A549 (cell line): ENCODE data around the gene DTNA. TPM values are rescaled to one million over a fixed set of nuclear protein-coding genes. Genes with fewer than 3 reads are reported as not detected.

ENCODE experiments used
- ATAC-seq, 2 experiments: fragments of 200-7000 bp in 1 of 2; fragments of >200 bp in 1 of 2; cut with Nextera tagmentation in 1 of 2; cut with Tn5 transposase in 1 of 2; 3 replicates each; pipeline versions ENCODE4 v1.8.0 to v1.9.1; 2018 to 2020; ENCODE audit warnings: mild to moderate bottlenecking in 1 of 2, moderate library complexity in 1 of 2
- CTCF ChIA-PET: fragments of 300-600 bp; sonication (Branson Sonifier 250); formaldehyde crosslinking; extraction: SDS; loops from one replicate; lab custom pipeline; 2021; ENCODE audit warnings: antibody characterized with exemption, inconsistent platforms; lab: Yijun Ruan, JAX
- POLR2A ChIA-PET: fragments of 350-600 bp; formaldehyde crosslinking; extraction: SDS; loops from one replicate; lab custom pipeline; 2021; ENCODE audit warnings: antibody characterized with exemption, inconsistent platforms; lab: Yijun Ruan, JAX
- DNase-seq, 2 experiments: peaks; one replicate each; pipeline versions ENCODE4 v3.0.0 to v3.0.0-alpha.2; 2011 to 2016; ENCODE audit warnings: low read depth in 1 of 2, low spot score in 1 of 2
- FAIRE-seq: peaks from 2 replicates; lab custom pipeline; 2011; peaks lifted over from hg19 to GRCh38; lab: Jason Lieb, UNC
- H3K27ac ChIP-seq, 2 experiments: fragments of >200 bp; sonication (Bioruptor Twin); formaldehyde crosslinking; 3 replicates each; pipeline ENCODE4 v1.5.1; 2016 to 2017
- H3K4me1 ChIP-seq: fragments of >200 bp; sonication (Bioruptor Twin); formaldehyde crosslinking; 3 replicates; pipeline ENCODE4 v1.6.1; 2016
- H3K4me2 ChIP-seq: fragments of >200 bp; sonication (Bioruptor Twin); formaldehyde crosslinking; 3 replicates; pipeline ENCODE4 v1.6.1; 2016
- H3K4me3 ChIP-seq: fragments of >200 bp; sonication (Bioruptor Twin); formaldehyde crosslinking; 3 replicates; pipeline ENCODE4 v1.5.1; 2016
- H3K9me3 ChIP-seq: fragments of >200 bp; sonication (Bioruptor Twin); formaldehyde crosslinking; 3 replicates; pipeline ENCODE4 v1.6.1; 2016
- CBX2 ChIP-seq: fragments of 200-600 bp; sonication (generic); IDR thresholded peaks from 2 replicates; pipeline ENCODE4 v1.6.1; 2016; ENCODE audit warnings: low read depth, mild to moderate bottlenecking, borderline replicate concordance
- ELK1 ChIP-seq: fragments of 150-350 bp; IDR thresholded peaks from 2 replicates; pipeline ENCODE4 v1.6.1; 2014; ENCODE audit warnings: low read depth, mild to moderate bottlenecking, low read length
- EP300 ChIP-seq, 2 experiments: fragments of >200 bp; sonication (Bioruptor Twin); formaldehyde crosslinking; IDR thresholded peaks; 2 replicates in 1 of 2; 3 replicates in 1 of 2; pipeline ENCODE4 v1.6.1; 2016 to 2017
- ESRRA ChIP-seq: fragments of 150-350 bp; IDR thresholded peaks from 2 replicates; pipeline ENCODE4 v1.6.1; 2014; ENCODE audit warnings: mild to moderate bottlenecking, low read length, borderline replicate concordance
- FOSL2 ChIP-seq, 2 experiments: fragments of 450-650 bp in 1 of 2; fragments of >200 bp in 1 of 2; sonication (Bioruptor Twin) in 1 of 2; formaldehyde crosslinking; IDR thresholded peaks; 2 replicates each; pipeline versions ENCODE4 v1.5.0 to v1.6.1; 2016 to 2020; ENCODE audit warnings: mild to moderate bottlenecking in 1 of 2, moderate library complexity in 1 of 2
- FOXS1 ChIP-seq: fragments of 250-450 bp; sonication (Bioruptor Pico); IDR thresholded peaks from 2 replicates; pipeline ENCODE4 v1.5.0; 2020; ENCODE audit warnings: mild to moderate bottlenecking, moderate library complexity
- GATA3 ChIP-seq: IDR thresholded peaks from 2 replicates; pipeline ENCODE4 v1.6.1; 2012; ENCODE audit warnings: borderline replicate concordance
- HDAC2 ChIP-seq: fragments of 200-600 bp; sonication (generic); IDR thresholded peaks from 2 replicates; pipeline ENCODE4 v1.6.1; 2016
- JUN ChIP-seq, 2 experiments: fragments of >200 bp; sonication (Bioruptor Twin); formaldehyde crosslinking; IDR thresholded peaks; 2 replicates in 1 of 2; 3 replicates in 1 of 2; pipeline ENCODE4 v1.6.1; 2016 to 2017
- JUNB ChIP-seq: fragments of >200 bp; sonication (Bioruptor Twin); formaldehyde crosslinking; IDR thresholded peaks from 2 replicates; pipeline ENCODE4 v1.6.1; 2016
- MAFK ChIP-seq: fragments of 450-650 bp; IDR thresholded peaks from 2 replicates; pipeline ENCODE4 v1.6.1; 2014; ENCODE audit not compliant: partially characterized antibody
- MAZ ChIP-seq: fragments of 150-350 bp; IDR thresholded peaks from 2 replicates; pipeline ENCODE4 v1.6.1; 2014; ENCODE audit warnings: antibody characterized with exemption, low read depth, low read length, borderline replicate concordance
- MYC ChIP-seq: IDR thresholded peaks from 2 replicates; pipeline ENCODE4 v1.6.1; 2012; ENCODE audit warnings: mild to moderate bottlenecking, inconsistent platforms, low read length, improper control_type of control experiment, borderline replicate concordance
- NR3C1 ChIP-seq: fragments of >200 bp; sonication (Bioruptor Twin); formaldehyde crosslinking; IDR thresholded peaks from 3 replicates; pipeline ENCODE4 v1.6.1; 2017
- PBX3 ChIP-seq: IDR thresholded peaks from 2 replicates; pipeline ENCODE4 v1.6.1; 2012
- PHF8 ChIP-seq: fragments of 200-600 bp; sonication (generic); IDR thresholded peaks from 2 replicates; pipeline ENCODE4 v1.6.1; 2016; ENCODE audit warnings: low read depth, mild to moderate bottlenecking, antibody characterized with exemption, moderate library complexity, borderline replicate concordance
- POLR2A ChIP-seq: IDR thresholded peaks from 2 replicates; pipeline ENCODE4 v1.6.1; 2012; ENCODE audit warnings: mild to moderate bottlenecking, low read length
- RAD21 ChIP-seq, 2 experiments: fragments of >200 bp in 1 of 2; sonication (Bioruptor Twin) in 1 of 2; formaldehyde crosslinking in 1 of 2; IDR thresholded peaks in 1 of 2; conservative IDR thresholded peaks in 1 of 2; 2 replicates in 1 of 2; 3 replicates in 1 of 2; pipeline ENCODE4 v1.6.1; 2012 to 2018; ENCODE audit warnings: inconsistent platforms in 1 of 2
- REST ChIP-seq: fragments of 200-600 bp; sonication (generic); IDR thresholded peaks from 2 replicates; pipeline ENCODE4 v1.6.1; 2016; ENCODE audit warnings: antibody characterized with exemption, mild to moderate bottlenecking, moderate library complexity
- RFX5 ChIP-seq: fragments of 450-650 bp; IDR thresholded peaks from 2 replicates; pipeline ENCODE4 v1.7.1; 2014; ENCODE audit warnings: antibody characterized with exemption, mild to moderate bottlenecking, moderate library complexity
- SMC3 ChIP-seq: fragments of >200 bp; sonication (Bioruptor Twin); formaldehyde crosslinking; IDR thresholded peaks from 3 replicates; pipeline ENCODE4 v1.6.1; 2018; ENCODE audit warnings: inconsistent platforms
- TFCP2L1 ChIP-seq: fragments of 250-450 bp; sonication (Bioruptor Pico); IDR thresholded peaks from 2 replicates; pipeline ENCODE4 v1.5.0; 2021; ENCODE audit warnings: mild to moderate bottlenecking
- USF2 ChIP-seq: fragments of 450-650 bp; IDR thresholded peaks from 2 replicates; pipeline ENCODE4 v1.6.1; 2014; ENCODE audit warnings: antibody characterized with exemption
- ZC3H11A ChIP-seq: fragments of 450-650 bp; IDR thresholded peaks from 2 replicates; pipeline ENCODE4 v1.6.1; 2014; ENCODE audit warnings: antibody characterized with exemption, mild to moderate bottlenecking
- WGBS: methylation state at CpG from one replicate; pipeline ENCODE4 v1.1.6; 2017; ENCODE audit errors: missing lambda C conversion rate; 5-methylcytosine and 5-hydroxymethylcytosine counted together
- polyA plus RNA-seq, 4 experiments: library from polyadenylated mRNA; depleted of rRNA in 3 of 4; stranded (reverse); fragments of >200 nt; fragmentation: RNase III in 1 of 4; extraction: RNeasy Plus Mini Kit Qiagen cat#74134 plus additional on column Dnase treatment in 1 of 4; gene quantifications; 2 replicates in 3 of 4; 3 replicates in 1 of 4; pipeline ENCODE4 v1.2.3, GENCODE V29; 2011 to 2017
- TF ChIP-seq, protein P1 (sequence below): fragments of 250-450 bp; sonication (Bioruptor Pico); IDR thresholded peaks from 2 replicates; pipeline ENCODE4 v1.5.0; 2020; ENCODE audit warnings: low read depth, mild to moderate bottlenecking, moderate library complexity

The DTNA gene
- polyA plus RNA-seq, 2 of the 4 experiments (the other 2 are of a cell fraction), result 0.12 TPM; not detected in 1

DNA sequence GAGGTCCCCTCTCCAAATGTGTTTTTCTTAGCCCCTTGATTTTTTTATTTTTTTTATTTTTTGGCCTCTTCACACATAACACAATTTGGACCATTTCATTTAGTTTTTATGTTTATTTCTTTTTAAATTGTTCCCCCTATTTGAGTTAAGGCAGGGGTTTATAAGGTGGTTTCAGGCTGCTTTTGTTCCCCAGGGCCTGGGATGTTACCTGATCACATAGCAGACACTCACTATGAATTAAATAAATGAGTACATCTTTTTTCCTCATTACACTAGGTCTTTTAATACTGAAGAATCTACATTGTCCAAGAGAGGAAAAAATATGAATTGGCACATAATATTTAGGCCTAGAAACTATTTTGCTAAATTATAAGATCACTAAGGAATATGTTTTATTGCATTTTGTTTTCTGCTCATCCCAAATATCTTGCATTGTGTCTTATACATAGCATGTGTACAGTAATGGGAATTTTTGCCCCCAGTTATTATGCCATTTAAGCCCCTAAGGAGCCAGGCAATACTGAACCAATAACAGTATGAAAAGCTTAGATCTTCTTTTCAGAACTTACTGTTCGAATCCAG is 218.7 kb downstream of the DTNA start (continued):
- TF ChIP-seq JUN (IDR thresholded peaks at IDR 0.05) (no peak), FOXS1 (CRISPR knock-in tag) (no peak), USF2 (no peak), MYC (no peak)

DNA sequence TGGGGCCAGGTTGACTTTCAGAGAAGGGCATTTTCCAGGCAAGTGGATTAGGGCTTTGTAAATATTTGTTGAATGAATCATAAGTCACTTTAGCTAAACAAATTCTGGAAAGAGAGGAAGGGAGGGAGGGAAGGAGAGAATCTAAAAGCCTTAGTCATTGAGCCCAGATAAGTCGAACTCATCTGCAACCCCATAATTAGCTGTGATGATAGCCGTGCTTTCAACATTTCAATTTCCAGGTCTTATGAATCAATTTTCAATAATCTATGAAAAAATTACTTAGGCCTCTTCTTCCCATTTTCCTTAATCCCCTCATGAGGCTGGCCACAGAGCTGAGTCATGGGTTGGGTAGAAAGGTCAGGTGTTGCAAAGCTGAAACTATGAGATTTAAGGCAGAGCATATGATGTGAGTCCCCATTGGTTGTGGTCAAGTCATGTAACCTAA is 219.3 kb downstream of the DTNA start:
- CTCF ChIA-PET, result interaction anchor here (0.7 kb wide), 1 partner anchor 382 kb away, joined by 3 read pairs; no protein-coding TSS in a partner anchor
- peak overlapping the region; percentile 78 to 90 for H3K27ac ChIP-seq
- peak overlapping the region; percentile 68 for H3K4me2 ChIP-seq
- H3K9me3 ChIP-seq, result peaks cover 4% of the 10 kb centered on the region; the same call in 1 of the 3 replicates
- H3K4me1 ChIP-seq, result peaks cover 26% of the 10 kb centered on the region
- 5% methylated on average over 2 of the region's 2 CpGs for WGBS
- peak; percentile 13 for FAIRE-seq
- peak; percentile 91 to 96 for ATAC-seq
- no peak overlapping the region for H3K4me3 ChIP-seq
- POLR2A ChIA-PET, result no interaction called here
- DNase-seq, result peak; percentile 33 to 82
- TF ChIP-seq PHF8 (no peak), RAD21 (conservative IDR thresholded peaks at IDR 0.05 in 1 of 2, IDR thresholded peaks at IDR 0.05 in 1 of 2) (no peak), JUN (IDR thresholded peaks at IDR 0.05) (0 out of 5 replicates have a peak, but pooled peaks have one; percentile 37 to 44), FOSL2 (IDR thresholded peaks at IDR 0.05) (peak; percentile 60; the same call in 1 of the 2 replicates), FOSL2 (CRISPR knock-in tag; IDR thresholded peaks at IDR 0.05) (peak; percentile 86), CBX2 (no peak), JUNB (peak; percentile 72; the same call in 1 of the 2 replicates), EP300 (IDR thresholded peaks at IDR 0.05) (peak in 1 of 2 experiments; percentile 13; a peak in 1 of 5 replicates), GATA3 (peak; percentile 74), RFX5 (no peak), SMC3 (no peak), ZC3H11A (no peak), MAFK (peak; percentile 26)
- TF ChIP-seq, protein P1, sequence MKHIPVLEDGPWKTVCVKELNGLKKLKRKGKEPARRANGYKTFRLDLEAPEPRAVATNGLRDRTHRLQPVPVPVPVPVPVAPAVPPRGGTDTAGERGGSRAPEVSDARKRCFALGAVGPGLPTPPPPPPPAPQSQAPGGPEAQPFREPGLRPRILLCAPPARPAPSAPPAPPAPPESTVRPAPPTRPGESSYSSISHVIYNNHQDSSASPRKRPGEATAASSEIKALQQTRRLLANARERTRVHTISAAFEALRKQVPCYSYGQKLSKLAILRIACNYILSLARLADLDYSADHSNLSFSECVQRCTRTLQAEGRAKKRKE (CRISPR knock-in tag), result no peak

GRCh38 chr18:34932363-34932762 is 222.3 kb downstream of the DTNA start:
- ChIA-PET POLR2A (no interaction called here), CTCF (interaction anchor here (0.9 to 1.5 kb wide), 3 partner anchors 20 to 51 kb away, joined by 4 to 5 read pairs (median 4); no protein-coding TSS in a partner anchor)
- Histone ChIP-seq H3K4me1 (peaks cover 26% of the 10 kb centered on the region), H3K4me2 (no peak overlapping the region), H3K27ac (no peak overlapping the region), H3K4me3 (no peak overlapping the region), H3K9me3 (peaks cover 4% of the 10 kb centered on the region; the same call in 1 of the 3 replicates)
- no peak for ATAC-seq
- WGBS, result 91% methylated on average over 1 of the region's 1 CpG
- no peak for DNase-seq
- no peak for FAIRE-seq
- no peak for TF ChIP-seq REST
- TF ChIP-seq PBX3, result no peak
- no peak for TF ChIP-seq RFX5
- no peak for TF ChIP-seq MAZ
- no peak for TF ChIP-seq TFCP2L1
- TF ChIP-seq HDAC2, result no peak
- TF ChIP-seq ESRRA, result no peak
- TF ChIP-seq NR3C1, result no peak
- TF ChIP-seq ELK1, result no peak
- TF ChIP-seq POLR2A, result no peak
